Measurements from ENCODE around the gene TTR.

GRCh38 chr18:31558567-31558966, 33.1 kb upstream of the TTR start:
- TF ChIP-seq CTCF (IDR thresholded peaks at IDR 0.05) (no peak), ZFX (IDR thresholded peaks at IDR 0.05; ENCODE audit: borderline replicate concordance) (no peak)
